OCI-LY7 (cell line): ENCODE data around the gene LDHD. TPM values are rescaled to one million over a fixed set of nuclear protein-coding genes. Genes with fewer than 3 reads are reported as not detected.

Experiments used
- BruUV-seq: library from RNA; stranded (reverse); fragments of 400-500 nt; replicated peaks from 2 replicates; lab custom pipeline; 2021; lab: Mats Ljungman, UMichigan
- CTCF ChIA-PET: fragments of 300-600 bp; sonication (Branson Sonifier 250); formaldehyde crosslinking; loops from one replicate; lab custom pipeline; 2022; ENCODE audit warnings: antibody characterized with exemption; ENCODE audit not compliant: unreplicated experiment; lab: Charles Lee
- POLR2A ChIA-PET: fragments of 300-600 bp; sonication (Branson Sonifier 250); formaldehyde crosslinking; loops from one replicate; lab custom pipeline; 2022; ENCODE audit warnings: antibody characterized with exemption; lab: Charles Lee
- DNase-seq: peaks from one replicate; pipeline ENCODE4 v3.0.0-alpha.2; 2015; ENCODE audit warnings: low spot score
- H2AFZ ChIP-seq: fragments of 200-600 bp; sonication (generic), shearing (Covaris generic); 2 replicates; pipeline ENCODE4 v1.6.1; 2014; ENCODE audit warnings: mild to moderate bottlenecking, antibody characterized with exemption, low read length, moderate library complexity
- H3K27ac ChIP-seq: fragments of 200-600 bp; sonication (generic); 2 replicates; pipeline ENCODE4 v1.5.1; 2014; ENCODE audit warnings: mixed run types, low read depth, mild to moderate bottlenecking, moderate library complexity, low read length, inconsistent platforms; ENCODE audit not compliant: poor library complexity, severe bottlenecking
- H3K36me3 ChIP-seq: fragments of 200-600 bp; sonication (generic); 2 replicates; pipeline ENCODE4 v1.6.1; 2014; ENCODE audit warnings: mild to moderate bottlenecking, antibody characterized with exemption, low read length, moderate library complexity, mixed read lengths; ENCODE audit not compliant: insufficient read depth
- H3K4me1 ChIP-seq: fragments of 200-600 bp; sonication (generic); 2 replicates; pipeline ENCODE4 v1.5.1; 2014; ENCODE audit warnings: mild to moderate bottlenecking, low read length; ENCODE audit not compliant: insufficient read depth, poor library complexity, severe bottlenecking
- H3K4me2 ChIP-seq: fragments of 200-600 bp; sonication (generic); 2 replicates; pipeline ENCODE4 v1.6.1; 2014; ENCODE audit warnings: mild to moderate bottlenecking, low read length
- H3K4me3 ChIP-seq: fragments of 200-600 bp; sonication (generic); 2 replicates; pipeline ENCODE4 v1.5.1; 2014; ENCODE audit warnings: mild to moderate bottlenecking, low read depth, low read length; ENCODE audit not compliant: poor library complexity, severe bottlenecking
- H3K79me2 ChIP-seq: fragments of 200-600 bp; sonication (generic); 2 replicates; pipeline ENCODE4 v1.6.1; 2016; ENCODE audit warnings: low read depth, mild to moderate bottlenecking, low read length, moderate library complexity, mixed read lengths; ENCODE audit not compliant: insufficient read depth
- H3K9me2 ChIP-seq: fragments of 200-600 bp; sonication (generic); 2 replicates; pipeline ENCODE4 v1.6.1; 2016; ENCODE audit warnings: mild to moderate bottlenecking, low read length, mixed read lengths; ENCODE audit not compliant: insufficient read depth
- H3K9me3 ChIP-seq: fragments of 200-600 bp; sonication (generic); 2 replicates; pipeline ENCODE4 v1.6.1; 2014; ENCODE audit warnings: mild to moderate bottlenecking, mixed run types, low read length, mixed read lengths
- H4K20me1 ChIP-seq: fragments of 200-600 bp; sonication (generic); 2 replicates; pipeline ENCODE4 v1.6.1; 2014; ENCODE audit warnings: mild to moderate bottlenecking, antibody characterized with exemption, low read length, moderate library complexity, mixed read lengths; ENCODE audit not compliant: insufficient read depth
- EZH2phosphoT487 ChIP-seq: fragments of 200-600 bp; sonication (generic); IDR thresholded peaks from 2 replicates; pipeline ENCODE4 v1.6.1; 2018; ENCODE audit warnings: low read depth, borderline replicate concordance, mild to moderate bottlenecking, mixed run types, antibody characterized with exemption, low read length, moderate library complexity, mixed read lengths
- intact Hi-C: fragments of 100-400 bp; cut with micrococcal nuclease; formaldehyde crosslinking; loops from one replicate; pipeline ENCODE4 v1.10.0; 2022; ENCODE audit not compliant: unreplicated experiment
- total RNA-seq, 2 experiments: library from RNA; depleted of rRNA in 1 of 2; stranded (reverse); fragments of >200 nt in 1 of 2; shearing (Covaris generic) in 1 of 2; gene quantifications; 2 replicates each; pipeline ENCODE4 v1.2.3, GENCODE V29; 2014 to 2022
- TF ChIP-seq, protein P1 (sequence below): fragments of 200-600 bp; sonication (generic); conservative IDR thresholded peaks from 2 replicates; pipeline ENCODE4 v1.5.1; 2014; ENCODE audit warnings: mild to moderate bottlenecking, antibody characterized with exemption, low read length, moderate library complexity, mixed read lengths

LDHD gene
- total RNA-seq, 2 experiments from 2014 or later: 0.09 to 0.48 TPM

DNA sequence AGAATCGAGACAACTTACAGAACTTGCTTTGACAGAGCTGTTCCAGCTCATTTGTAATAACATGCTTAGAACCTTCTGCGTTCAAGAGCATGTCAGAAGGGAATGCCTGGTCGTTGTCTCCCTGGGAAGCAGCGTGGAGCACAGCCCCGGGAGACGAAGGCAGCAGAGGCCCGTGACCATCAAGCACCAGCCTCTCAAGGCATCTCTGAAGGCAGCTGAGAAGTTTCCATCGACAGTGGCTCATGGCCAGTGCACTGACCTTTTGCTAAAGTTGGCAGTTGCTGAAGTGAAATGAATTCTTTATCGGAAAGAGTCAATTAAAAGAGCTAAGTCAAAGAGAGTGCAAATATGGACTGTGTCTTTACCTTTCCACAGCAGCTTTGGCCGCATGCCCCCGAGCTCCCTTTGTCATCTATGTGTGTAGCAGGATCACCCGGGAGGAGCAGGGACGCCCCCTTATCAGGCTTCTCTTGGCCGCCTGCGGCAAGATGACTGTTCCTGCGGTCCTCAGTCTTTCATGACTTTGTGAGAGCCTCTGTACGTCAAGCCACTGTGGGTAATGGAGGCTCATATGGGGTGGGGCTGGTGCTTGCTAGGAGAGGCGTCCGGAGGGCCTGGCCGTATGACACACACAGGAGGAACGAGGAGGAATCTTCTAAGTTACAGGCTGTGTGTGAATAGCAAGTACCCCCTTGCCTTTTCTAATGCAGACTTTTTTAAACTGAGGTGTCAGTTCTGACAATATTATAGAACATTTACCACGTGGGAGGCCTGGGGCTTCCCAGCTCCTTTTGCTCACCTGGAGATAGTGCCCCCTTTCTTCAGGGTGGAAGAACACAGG lies 54.2 kb downstream of the LDHD start:
- BruUV-seq: no TSS peak
- H3K9me2 ChIP-seq: no peaks in the 10 kb centered on the region
- no peaks in the 10 kb centered on the region for H3K36me3 ChIP-seq
- intact Hi-C loops: no loop called here
- no peak for TF ChIP-seq EZH2phosphoT487
- TF ChIP-seq, protein P1, sequence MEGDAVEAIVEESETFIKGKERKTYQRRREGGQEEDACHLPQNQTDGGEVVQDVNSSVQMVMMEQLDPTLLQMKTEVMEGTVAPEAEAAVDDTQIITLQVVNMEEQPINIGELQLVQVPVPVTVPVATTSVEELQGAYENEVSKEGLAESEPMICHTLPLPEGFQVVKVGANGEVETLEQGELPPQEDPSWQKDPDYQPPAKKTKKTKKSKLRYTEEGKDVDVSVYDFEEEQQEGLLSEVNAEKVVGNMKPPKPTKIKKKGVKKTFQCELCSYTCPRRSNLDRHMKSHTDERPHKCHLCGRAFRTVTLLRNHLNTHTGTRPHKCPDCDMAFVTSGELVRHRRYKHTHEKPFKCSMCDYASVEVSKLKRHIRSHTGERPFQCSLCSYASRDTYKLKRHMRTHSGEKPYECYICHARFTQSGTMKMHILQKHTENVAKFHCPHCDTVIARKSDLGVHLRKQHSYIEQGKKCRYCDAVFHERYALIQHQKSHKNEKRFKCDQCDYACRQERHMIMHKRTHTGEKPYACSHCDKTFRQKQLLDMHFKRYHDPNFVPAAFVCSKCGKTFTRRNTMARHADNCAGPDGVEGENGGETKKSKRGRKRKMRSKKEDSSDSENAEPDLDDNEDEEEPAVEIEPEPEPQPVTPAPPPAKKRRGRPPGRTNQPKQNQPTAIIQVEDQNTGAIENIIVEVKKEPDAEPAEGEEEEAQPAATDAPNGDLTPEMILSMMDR: no peak; the same call in 1 of the 2 replicates
- no peaks in the 10 kb centered on the region for H3K4me1 ChIP-seq
- no peak overlapping the region for H2AFZ ChIP-seq
- ChIA-PET POLR2A (interaction anchor here (0.5 to 1.2 kb wide), 4 partner anchors 11 to 775 kb away, joined by 3 to 5 read pairs (median 4); no protein-coding TSS in a partner anchor), CTCF (no interaction called here)
- H3K79me2 ChIP-seq: no peaks in the 10 kb centered on the region
- no peak overlapping the region for H3K4me2 ChIP-seq
- H3K4me3 ChIP-seq: no peak overlapping the region
- H3K27ac ChIP-seq: no peak overlapping the region
- no peaks in the 10 kb centered on the region for H3K9me3 ChIP-seq
- no peak for DNase-seq
- H4K20me1 ChIP-seq: no peaks in the 10 kb centered on the region; the same call in 1 of the 2 replicates

Other genes starting within 250 kb of the LDHD start
- 25.2 and 26.3 TPM in 2 replicates for gene WDR59, start 131.7 kb downstream of the LDHD start, total RNA-seq (2014; rRNA removed; shearing (Covaris generic))
- gene WDR59, start 131.7 kb downstream of the LDHD start, total RNA-seq (2022): 70.1 and 80.3 TPM in 2 replicates
- 11.8 and 13.1 TPM in 2 replicates for gene ZNRF1, start 117.8 kb downstream of the LDHD start, total RNA-seq (2014; rRNA removed; shearing (Covaris generic))
- gene ZNRF1, start 117.8 kb downstream of the LDHD start, total RNA-seq (2022): 23.7 and 26.0 TPM in 2 replicates
- gene ZFP1, start 31.7 kb upstream of the LDHD start, total RNA-seq (2014; rRNA removed; shearing (Covaris generic)): 17.3 and 25.0 TPM in 2 replicates
- 23.0 and 23.9 TPM in 2 replicates for gene ZFP1, start 31.7 kb upstream of the LDHD start, total RNA-seq (2022)
- not detected in 2 replicates for gene CTRB2, start 90.4 kb upstream of the LDHD start, total RNA-seq (2014; rRNA removed; shearing (Covaris generic))
- gene CTRB2, start 90.4 kb upstream of the LDHD start, total RNA-seq (2022): not detected in 2 replicates
- not detected in 2 replicates for gene CTRB1, start 102.2 kb upstream of the LDHD start, total RNA-seq (2014; rRNA removed; shearing (Covaris generic))
- not detected in 2 replicates for gene CTRB1, start 102.2 kb upstream of the LDHD start, total RNA-seq (2022)
- 10.0 and 11.7 TPM in 2 replicates for gene BCAR1, start 134.8 kb upstream of the LDHD start, total RNA-seq (2014; rRNA removed; shearing (Covaris generic))
- 13.9 and 15.1 TPM in 2 replicates for gene BCAR1, start 134.8 kb upstream of the LDHD start, total RNA-seq (2022)